ENCODE results near the gene CPA2. TPM values are rescaled to one million over a fixed set of nuclear protein-coding genes. Genes with fewer than 3 reads are reported as not detected.
"Not testable (repeated sequence)": the region's sequence is repeated elsewhere in the genome, so short reads cannot be mapped to it uniquely, and the experiment has no call there.

CPA2 gene
- total RNA-seq, 2 experiments from 2014 or later: not detected

DNA sequence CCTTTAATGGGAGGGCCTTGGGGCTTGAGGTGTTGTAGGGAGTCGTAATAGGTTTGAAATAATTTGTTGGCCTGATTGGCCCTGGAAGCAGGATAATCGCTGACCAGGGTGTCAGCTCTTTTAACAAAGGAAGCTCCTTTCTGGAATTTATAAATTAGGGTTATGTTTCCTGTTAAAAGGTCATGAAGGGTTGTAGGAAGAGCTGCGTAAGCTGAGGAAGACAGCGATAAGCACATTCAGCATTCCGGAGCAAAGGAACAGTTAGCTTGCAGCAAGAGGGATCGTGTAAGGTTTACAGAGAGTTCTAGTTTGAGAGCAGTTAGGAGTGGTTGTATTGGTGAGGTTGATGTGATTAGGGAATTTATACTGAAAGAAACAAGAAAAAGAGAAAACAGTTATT, 47.6 kb downstream of the CPA2 start:
- ChIA-PET POLR2A (no interaction called here), CTCF (no interaction called here)
- Mint-ChIP-seq H3K36me3 (ENCODE audit: low read depth) (no peaks in the 10 kb centered on the region), H3K9me3 (no peaks in the 10 kb centered on the region), H3K27ac (no peak overlapping the region), H3K27me3 (no peaks in the 10 kb centered on the region), H3K4me1 (no peaks in the 10 kb centered on the region), H3K4me3 (no peak overlapping the region)
- no peak for DNase-seq

- ChIA-PET CTCF (no interaction called here), POLR2A (no interaction called here)
- Mint-ChIP-seq H3K27ac (no peak overlapping the region), H3K4me3 (no peak overlapping the region), H3K36me3 (ENCODE audit: low read depth) (no peaks in the 10 kb centered on the region), H3K4me1 (no peaks in the 10 kb centered on the region), H3K27me3 (no peaks in the 10 kb centered on the region), H3K9me3 (no peaks in the 10 kb centered on the region)
- no peak for DNase-seq
Observed at GRCh38 chr7:130319541-130319940, 52.9 kb downstream of the CPA2 start.

DNA sequence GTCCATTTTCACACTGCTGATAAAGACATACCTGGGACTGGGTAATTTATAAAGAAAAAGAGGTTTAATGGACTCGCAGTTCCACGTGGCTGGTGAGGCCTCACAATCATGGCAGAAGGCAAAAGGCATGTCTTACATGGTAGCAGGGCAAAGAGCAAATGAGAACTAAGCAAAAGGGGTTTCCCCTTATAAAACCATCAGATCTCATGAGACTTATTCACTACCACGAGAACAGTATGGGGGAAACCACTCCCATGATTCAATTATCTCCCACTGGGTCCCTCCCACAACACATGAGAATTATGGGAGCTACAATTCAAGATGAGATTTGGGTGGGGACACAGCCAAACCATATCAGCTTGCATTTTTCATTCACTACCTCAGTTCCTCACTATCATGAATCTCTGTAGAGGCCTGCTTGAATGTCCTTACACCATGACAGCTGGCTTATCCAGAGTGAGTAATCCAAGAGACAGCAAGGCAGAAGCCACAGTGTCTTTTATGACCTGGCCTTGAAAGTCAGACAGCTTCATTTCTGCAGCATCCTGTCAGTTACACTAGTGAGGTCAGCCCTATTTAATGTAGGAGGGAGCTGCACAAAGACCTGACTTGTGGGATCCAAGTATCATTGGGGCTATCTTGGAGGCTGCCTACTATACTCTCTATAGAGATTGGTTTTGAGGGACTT, 55.0 kb downstream of the CPA2 start:
- CTCF ChIA-PET: interaction anchor here (0.6 kb wide), 1 partner anchor 204 kb away, joined by 3 read pairs; no protein-coding TSS in a partner anchor
- POLR2A ChIA-PET; H3K27me3 Mint-ChIP-seq; DNase-seq; H3K4me3 Mint-ChIP-seq; H3K9me3 Mint-ChIP-seq; H3K36me3 Mint-ChIP-seq (ENCODE audit: low read depth); H3K27ac Mint-ChIP-seq; H3K4me1 Mint-ChIP-seq: not testable (repeated sequence)

GRCh38 chr7:130322615-130323014, 56.0 kb downstream of the CPA2 start:
- Mint-ChIP-seq H3K4me3 (no peak overlapping the region), H3K4me1 (no peaks in the 10 kb centered on the region), H3K27ac (no peak overlapping the region), H3K27me3 (no peaks in the 10 kb centered on the region), H3K36me3 (ENCODE audit: low read depth) (no peaks in the 10 kb centered on the region), H3K9me3 (no peaks in the 10 kb centered on the region)
- ChIA-PET POLR2A (no interaction called here), CTCF (no interaction called here)
- DNase-seq: no peak

DNA sequence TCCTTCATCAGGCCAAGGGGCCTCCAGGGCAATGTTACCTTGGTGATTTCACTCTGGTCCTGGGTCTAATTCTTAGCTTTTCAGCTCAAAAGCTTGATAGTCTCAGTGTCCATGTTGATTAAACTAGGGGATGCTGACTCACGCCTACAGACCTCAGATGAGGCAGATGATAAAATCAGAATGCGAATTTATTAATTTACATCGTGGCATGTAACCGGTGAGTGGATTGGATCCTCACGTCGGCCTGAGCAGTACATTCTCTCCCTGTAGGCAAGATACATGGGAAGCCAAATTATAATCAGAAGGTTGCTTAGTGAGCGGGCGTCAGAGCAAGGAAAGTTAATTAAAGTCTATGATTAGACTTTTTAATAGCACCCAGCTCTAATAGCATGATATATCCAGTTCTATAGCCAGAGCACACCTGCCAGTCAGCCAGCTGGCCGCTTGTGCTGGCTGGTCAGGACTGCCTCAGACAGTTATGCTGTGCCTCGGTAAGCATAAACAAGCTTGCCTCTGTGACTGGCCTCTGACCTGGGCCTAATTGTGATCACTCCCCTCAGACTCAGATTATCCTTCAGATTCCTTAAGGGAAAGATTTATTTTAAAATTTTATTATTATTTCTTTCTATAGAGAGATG, 57.8 kb downstream of the CPA2 start:
- Mint-ChIP-seq H3K4me1 (no peaks in the 10 kb centered on the region), H3K9me3 (no peaks in the 10 kb centered on the region), H3K27ac (no peak overlapping the region), H3K4me3 (no peak overlapping the region), H3K36me3 (ENCODE audit: low read depth) (no peaks in the 10 kb centered on the region), H3K27me3 (no peaks in the 10 kb centered on the region)
- CTCF ChIA-PET: interaction anchor here (0.6 kb wide), 1 partner anchor 24 kb away, joined by 3 read pairs; no protein-coding TSS in a partner anchor
- DNase-seq: no peak
- POLR2A ChIA-PET: no interaction called here

- Mint-ChIP-seq H3K9me3 (no peaks in the 10 kb centered on the region), H3K36me3 (ENCODE audit: low read depth) (no peaks in the 10 kb centered on the region), H3K27ac (no peak overlapping the region), H3K4me1 (no peaks in the 10 kb centered on the region), H3K4me3 (no peak overlapping the region), H3K27me3 (no peaks in the 10 kb centered on the region)
- CTCF ChIA-PET: no interaction called here
- POLR2A ChIA-PET: no interaction called here
- no peak for DNase-seq
Observed at GRCh38 chr7:130329681-130330080, 63.0 kb downstream of the CPA2 start.

DNA sequence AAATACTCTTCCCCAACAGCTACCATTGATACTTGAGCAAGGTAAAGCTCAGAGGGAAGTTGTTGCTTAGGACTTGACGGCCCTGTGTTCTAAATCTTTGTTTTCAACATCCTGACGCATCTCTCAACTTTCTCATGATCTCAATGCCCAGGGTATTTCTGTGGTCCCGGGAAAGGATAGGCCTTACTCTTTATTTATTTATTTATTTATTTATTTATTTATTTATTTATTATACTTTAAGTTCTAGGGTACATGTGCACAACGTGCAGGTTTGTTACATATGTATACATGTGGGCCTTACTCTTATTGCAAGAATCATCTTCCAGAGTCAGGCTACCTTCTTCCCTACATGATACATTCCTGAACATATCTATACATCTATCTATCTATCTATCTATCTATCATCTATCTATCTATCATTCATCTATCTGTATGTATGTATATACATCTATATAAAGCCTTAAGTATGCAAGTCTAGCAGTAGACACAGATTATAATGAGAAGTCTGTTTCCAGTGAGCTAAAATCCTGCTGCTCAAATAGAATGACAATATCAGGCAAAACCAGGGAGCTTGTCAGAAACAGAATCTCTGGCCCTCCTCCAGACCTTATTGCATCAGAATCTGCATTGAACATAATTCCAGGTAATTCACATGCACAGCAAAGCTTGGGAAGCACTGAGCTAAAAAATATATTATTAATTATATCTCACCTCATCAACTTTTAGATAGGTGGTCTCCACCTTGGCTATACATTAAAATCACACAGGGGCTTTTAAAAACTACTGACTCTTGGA, 65.8 kb downstream of the CPA2 start:
- Mint-ChIP-seq H3K9me3 (no peaks in the 10 kb centered on the region), H3K4me3 (no peak overlapping the region), H3K27ac (no peak overlapping the region), H3K36me3 (ENCODE audit: low read depth) (no peaks in the 10 kb centered on the region), H3K27me3 (peaks cover 2% of the 10 kb centered on the region), H3K4me1 (no peaks in the 10 kb centered on the region)
- POLR2A ChIA-PET: no interaction called here
- DNase-seq: no peak
- CTCF ChIA-PET: interaction anchor here (0.8 kb wide), 1 partner anchor 18 kb away, joined by 4 read pairs; no protein-coding TSS in a partner anchor

DNA sequence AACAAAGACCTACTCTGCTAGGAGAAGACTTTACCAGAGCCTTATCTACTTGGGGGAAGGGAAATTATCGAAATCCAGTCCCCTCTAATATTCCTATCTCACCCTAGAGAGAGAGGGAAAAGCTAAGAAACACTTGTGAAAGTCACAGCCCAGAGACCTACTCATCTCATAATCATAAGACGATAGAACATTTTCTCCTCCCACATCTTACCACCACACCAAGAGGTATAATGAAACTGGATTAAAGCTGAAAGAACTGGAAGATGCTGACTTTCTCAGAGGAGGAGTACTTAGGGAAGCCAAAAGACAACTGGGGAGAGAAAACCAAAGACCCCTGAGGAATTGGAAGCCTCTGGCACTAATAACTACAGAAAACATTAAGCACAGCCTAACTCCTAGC, 67.2 kb downstream of the CPA2 start:
- H3K27me3 Mint-ChIP-seq: peaks cover 2% of the 10 kb centered on the region
- H3K4me3 Mint-ChIP-seq: no peak overlapping the region
- CTCF ChIA-PET: interaction anchor here (1.2 kb wide), 1 partner anchor 151 kb away, joined by 3 read pairs; no protein-coding TSS in a partner anchor
- H3K36me3 Mint-ChIP-seq (ENCODE audit: low read depth): no peaks in the 10 kb centered on the region
- no peaks in the 10 kb centered on the region for H3K4me1 Mint-ChIP-seq
- POLR2A ChIA-PET: no interaction called here
- H3K27ac Mint-ChIP-seq: no peak overlapping the region
- H3K9me3 Mint-ChIP-seq: no peaks in the 10 kb centered on the region
- DNase-seq: no peak

DNA sequence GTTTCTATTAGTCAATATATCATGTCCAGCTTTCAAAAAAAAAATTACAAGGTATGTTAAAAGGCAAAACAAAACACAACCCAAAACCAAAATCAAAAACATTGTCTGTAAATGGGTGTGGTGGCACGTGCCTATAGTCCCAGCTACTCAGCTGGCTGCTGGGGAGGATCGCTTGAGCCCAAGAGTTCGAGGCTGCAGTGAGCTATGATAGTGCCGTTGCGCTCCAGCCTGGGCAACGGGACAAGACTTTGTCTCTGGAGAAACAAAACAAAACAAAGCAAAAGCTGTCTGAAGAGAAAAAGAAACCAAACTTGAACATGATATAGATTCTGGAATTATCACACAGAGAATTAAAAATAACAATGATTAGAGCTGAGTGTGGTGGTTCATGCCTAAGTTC, 67.6 kb downstream of the CPA2 start:
- no peak overlapping the region for H3K27ac Mint-ChIP-seq
- no peaks in the 10 kb centered on the region for H3K36me3 Mint-ChIP-seq (ENCODE audit: low read depth)
- H3K27me3 Mint-ChIP-seq: peaks cover 2% of the 10 kb centered on the region
- DNase-seq: no peak
- POLR2A ChIA-PET: no interaction called here
- no peaks in the 10 kb centered on the region for H3K9me3 Mint-ChIP-seq
- H3K4me1 Mint-ChIP-seq: no peaks in the 10 kb centered on the region
- CTCF ChIA-PET: interaction anchor here (1.2 kb wide), 1 partner anchor 150 kb away, joined by 3 read pairs; no protein-coding TSS in a partner anchor
- no peak overlapping the region for H3K4me3 Mint-ChIP-seq

DNA sequence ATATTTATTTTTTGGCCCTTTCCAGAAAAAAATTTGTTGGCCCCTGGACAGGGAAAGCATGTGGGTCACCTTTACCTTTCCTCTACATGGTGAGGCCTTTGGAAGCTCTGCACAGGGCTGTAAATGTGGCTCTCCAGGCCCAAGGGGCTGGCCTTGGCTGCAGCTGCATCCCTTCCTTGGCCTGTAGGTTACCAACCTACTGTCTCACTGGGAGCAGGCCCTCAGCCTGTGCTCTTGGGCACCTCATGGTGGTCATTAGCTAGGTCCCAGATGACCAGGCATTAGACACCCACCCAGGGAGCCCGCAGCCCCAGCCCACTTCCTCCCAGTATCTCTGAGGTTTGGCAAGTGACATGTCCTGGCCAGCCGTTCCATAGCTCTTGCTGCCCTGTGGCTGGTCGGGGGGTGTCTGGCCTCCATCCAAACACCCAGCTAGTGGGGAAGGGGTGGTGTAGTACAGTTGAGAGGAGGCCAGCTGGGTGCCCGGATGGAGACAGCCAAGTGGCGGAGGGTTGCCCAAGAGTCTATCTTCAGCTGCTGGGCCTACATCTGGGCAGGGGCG, 70.8 kb downstream of the CPA2 start:
- CTCF ChIA-PET: interaction anchor here (0.6 kb wide), 1 partner anchor 306 kb away, joined by 3 read pairs; no protein-coding TSS in a partner anchor
- POLR2A ChIA-PET: no interaction called here
- no peak overlapping the region for H3K4me3 Mint-ChIP-seq

DNA sequence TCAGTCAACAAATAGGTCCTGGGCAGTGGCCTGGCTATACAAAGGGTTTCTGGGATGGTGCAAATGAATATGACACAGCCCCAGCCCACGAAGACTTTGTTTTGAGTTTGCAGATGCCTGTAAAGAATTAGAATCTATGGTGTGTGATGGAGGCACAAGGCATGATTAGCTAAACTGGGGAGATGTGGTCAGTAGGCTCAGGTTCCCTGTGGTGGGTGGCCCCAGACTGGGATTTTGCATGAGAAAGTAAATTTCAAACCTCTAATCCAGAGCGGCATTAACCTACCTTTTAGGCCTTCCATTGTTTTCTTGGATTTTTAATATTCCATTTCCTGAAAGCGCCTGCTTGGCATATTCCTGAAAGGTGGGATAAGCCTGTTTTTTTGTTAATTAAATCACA, 71.6 kb downstream of the CPA2 start:
- ChIA-PET CTCF (no interaction called here), POLR2A (interaction anchor here (0.6 kb wide), 1 partner anchor 506 kb away, joined by 4 read pairs; no protein-coding TSS in a partner anchor)
- no peak overlapping the region for H3K27ac Mint-ChIP-seq
- H3K4me3 Mint-ChIP-seq: no peak overlapping the region
- DNase-seq: no peak
- peaks cover 2% of the 10 kb centered on the region for H3K27me3 Mint-ChIP-seq
- H3K9me3 Mint-ChIP-seq: peaks cover 2% of the 10 kb centered on the region
- no peaks in the 10 kb centered on the region for H3K4me1 Mint-ChIP-seq
- no peaks in the 10 kb centered on the region for H3K36me3 Mint-ChIP-seq (ENCODE audit: low read depth)

More for the DNA sequence above, 70.8 kb downstream of the CPA2 start:
- Mint-ChIP-seq H3K27ac (no peak overlapping the region), H3K4me1 (no peaks in the 10 kb centered on the region), H3K27me3 (peaks cover 2% of the 10 kb centered on the region), H3K9me3 (peaks cover 2% of the 10 kb centered on the region), H3K36me3 (ENCODE audit: low read depth) (no peaks in the 10 kb centered on the region)
- no peak for DNase-seq
